ENCODE data around the gene MRE11.
"Not testable (repeated sequence)": the region's sequence is repeated elsewhere in the genome, so short reads cannot be mapped to it uniquely, and the experiment has no call there.

Gene MRE11

GRCh38 chr11:94506513-94506912, 12.9 kb upstream of the MRE11 start:
- DNase-seq (ENCODE audit: low spot score) = not testable (repeated sequence)

GRCh38 chr11:94504689-94505293, 11.1 kb upstream of the MRE11 start:
- no peak for DNase-seq (ENCODE audit: low spot score)

- DNase-seq (ENCODE audit: low spot score) = no peak
Observed at GRCh38 chr11:94501522-94501921, 7.9 kb upstream of the MRE11 start.

GRCh38 chr11:94500181-94500580, 6.5 kb upstream of the MRE11 start:
- DNase-seq (ENCODE audit: low spot score) = no peak

- DNase-seq (ENCODE audit: low spot score) = no peak
Observed at GRCh38 chr11:94494126-94494680, 559 bp upstream of the MRE11 start.

GRCh38 chr11:94486068-94486467, 7.6 kb downstream of the MRE11 start:
- DNase-seq (ENCODE audit: low spot score) = no peak

- no peak for DNase-seq (ENCODE audit: low spot score)
Observed at GRCh38 chr11:94481342-94481741, 12.3 kb downstream of the MRE11 start.

GRCh38 chr11:94477624-94478023, 16.0 kb downstream of the MRE11 start:
- no peak for DNase-seq (ENCODE audit: low spot score)

- no peak for DNase-seq (ENCODE audit: low spot score)
Observed at GRCh38 chr11:94472916-94473799, 20.5 kb downstream of the MRE11 start.

- no peak for DNase-seq (ENCODE audit: low spot score)
Observed at GRCh38 chr11:94469416-94469815, 24.2 kb downstream of the MRE11 start.

GRCh38 chr11:94459576-94459975, 34.1 kb downstream of the MRE11 start:
- DNase-seq (ENCODE audit: low spot score) = no peak

- DNase-seq (ENCODE audit: low spot score) = no peak
Observed at GRCh38 chr11:94457118-94458029, 36.3 kb downstream of the MRE11 start.

GRCh38 chr11:94455861-94456260, 37.8 kb downstream of the MRE11 start:
- no peak for DNase-seq (ENCODE audit: low spot score)

GRCh38 chr11:94454301-94454700, 39.3 kb downstream of the MRE11 start:
- no peak for DNase-seq (ENCODE audit: low spot score)

GRCh38 chr11:94452988-94453387, 40.7 kb downstream of the MRE11 start:
- DNase-seq (ENCODE audit: low spot score) = no peak

- no peak for DNase-seq (ENCODE audit: low spot score)
Observed at GRCh38 chr11:94450048-94450447, 43.6 kb downstream of the MRE11 start.

- peak; percentile 1 for DNase-seq (ENCODE audit: low spot score)
Observed at GRCh38 chr11:94449437-94449836, 44.2 kb downstream of the MRE11 start.

GRCh38 chr11:94449029-94449428, 44.6 kb downstream of the MRE11 start:
- DNase-seq (ENCODE audit: low spot score) = no peak

- DNase-seq (ENCODE audit: low spot score) = no peak
Observed at GRCh38 chr11:94447149-94447548, 46.5 kb downstream of the MRE11 start.

- DNase-seq (ENCODE audit: low spot score) = no peak
Observed at GRCh38 chr11:94445641-94446040, 48.0 kb downstream of the MRE11 start.

- DNase-seq (ENCODE audit: low spot score) = no peak
Observed at GRCh38 chr11:94433049-94433448, 60.6 kb downstream of the MRE11 start.

- no peak for DNase-seq (ENCODE audit: low spot score)
Observed at GRCh38 chr11:94424662-94425061, 69.0 kb downstream of the MRE11 start.
